GM12873 (cell line): ENCODE results near the gene SLMAP.

ENCODE experiments used
- TF ChIP-seq, protein P1 (sequence below): IDR thresholded peaks from 2 replicates; pipeline ENCODE4 v1.5.1; 2012; ENCODE audit warnings: low read depth, mild to moderate bottlenecking, moderate library complexity, low read length, control low read depth; ENCODE audit not compliant: insufficient read depth; ENCODE audit errors: missing control alignments

Gene SLMAP

DNA sequence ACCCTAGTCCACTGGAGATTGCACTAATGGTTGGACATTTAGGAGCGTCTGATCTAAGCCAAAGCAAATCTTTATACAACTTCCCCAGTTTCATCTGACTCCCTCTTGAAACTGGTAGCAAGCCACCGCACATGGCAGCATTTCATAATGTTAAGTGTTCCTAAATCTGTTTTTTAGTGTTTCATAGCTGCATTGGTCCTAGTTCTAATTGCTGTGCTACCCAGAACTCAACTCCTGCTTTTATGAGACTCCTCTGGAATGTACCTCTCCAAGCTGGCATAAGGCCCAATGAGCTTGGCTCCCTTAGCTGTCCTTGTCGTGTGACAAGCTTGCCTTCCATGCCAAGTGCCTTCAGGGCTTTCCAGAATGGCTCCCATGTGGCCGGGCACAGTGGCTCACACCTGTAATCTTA is 186.8 kb downstream of the SLMAP start:
- TF ChIP-seq, protein P1, sequence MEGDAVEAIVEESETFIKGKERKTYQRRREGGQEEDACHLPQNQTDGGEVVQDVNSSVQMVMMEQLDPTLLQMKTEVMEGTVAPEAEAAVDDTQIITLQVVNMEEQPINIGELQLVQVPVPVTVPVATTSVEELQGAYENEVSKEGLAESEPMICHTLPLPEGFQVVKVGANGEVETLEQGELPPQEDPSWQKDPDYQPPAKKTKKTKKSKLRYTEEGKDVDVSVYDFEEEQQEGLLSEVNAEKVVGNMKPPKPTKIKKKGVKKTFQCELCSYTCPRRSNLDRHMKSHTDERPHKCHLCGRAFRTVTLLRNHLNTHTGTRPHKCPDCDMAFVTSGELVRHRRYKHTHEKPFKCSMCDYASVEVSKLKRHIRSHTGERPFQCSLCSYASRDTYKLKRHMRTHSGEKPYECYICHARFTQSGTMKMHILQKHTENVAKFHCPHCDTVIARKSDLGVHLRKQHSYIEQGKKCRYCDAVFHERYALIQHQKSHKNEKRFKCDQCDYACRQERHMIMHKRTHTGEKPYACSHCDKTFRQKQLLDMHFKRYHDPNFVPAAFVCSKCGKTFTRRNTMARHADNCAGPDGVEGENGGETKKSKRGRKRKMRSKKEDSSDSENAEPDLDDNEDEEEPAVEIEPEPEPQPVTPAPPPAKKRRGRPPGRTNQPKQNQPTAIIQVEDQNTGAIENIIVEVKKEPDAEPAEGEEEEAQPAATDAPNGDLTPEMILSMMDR, result no peak

GRCh38 chr3:57943525-57944495 is 187.7 kb downstream of the SLMAP start:
- TF ChIP-seq, protein P1, result no peak

GRCh38 chr3:57946970-57947381 is 190.9 kb downstream of the SLMAP start:
- TF ChIP-seq, protein P1, result no peak

DNA sequence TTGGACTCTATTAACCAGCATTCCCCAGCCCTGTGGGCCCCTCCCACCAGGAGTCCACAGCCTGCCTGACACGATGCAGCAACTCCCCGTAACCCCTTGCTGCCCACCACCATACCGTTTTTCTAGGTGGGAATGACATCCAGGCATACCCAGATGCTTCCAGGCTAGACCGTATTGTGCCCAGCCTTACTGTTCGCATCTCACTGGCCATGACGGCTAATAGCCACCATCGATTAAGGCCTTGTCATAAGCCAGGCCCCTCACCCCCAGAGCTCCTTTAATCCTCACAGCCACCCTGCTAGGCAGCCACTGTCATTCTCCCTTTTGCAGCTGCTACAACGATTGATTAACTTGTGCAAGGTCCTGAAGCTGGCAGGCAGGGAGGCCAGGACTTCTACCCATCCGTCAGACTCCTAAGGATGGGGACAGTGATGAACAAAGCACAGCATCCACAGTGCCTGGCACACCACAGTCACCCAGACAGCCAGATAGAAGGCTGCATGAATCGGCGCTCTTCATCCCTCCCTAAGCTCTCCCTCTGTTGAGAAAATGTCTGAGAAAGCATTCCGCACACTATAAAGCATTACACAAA is 192.1 kb downstream of the SLMAP start:
- TF ChIP-seq, protein P1, result no peak

GRCh38 chr3:57948781-57949242 is 192.7 kb downstream of the SLMAP start:
- TF ChIP-seq, protein P1, result no peak

- TF ChIP-seq, protein P1, result no peak
These were observed 193.2 kb downstream of the SLMAP start for GRCh38 chr3:57949344-57949743.
